Activated CD8-positive, alpha-beta T cell treated with anti-CD3 and anti-CD28 coated beads for 36 hours (primary cell): ENCODE data around the gene VSIG8. TPM values are rescaled to one million over a fixed set of nuclear protein-coding genes. Genes with fewer than 3 reads are reported as not detected.

Source experiments
- ATAC-seq: fragments of 200-7000 bp; cut with Tn5 transposase; one replicate; pipeline ENCODE4 v1.10.0; 2021; ENCODE audit warnings: mild to moderate bottlenecking, moderate library complexity
- CTCF ChIA-PET: fragments of 350-600 bp; sonication (Branson Sonifier 250); formaldehyde crosslinking; loops from one replicate; lab custom pipeline; 2021; ENCODE audit warnings: antibody characterized with exemption; lab: Charles Lee
- POLR2A ChIA-PET: fragments of 350-600 bp; sonication (Branson Sonifier 250); formaldehyde crosslinking; loops from one replicate; lab custom pipeline; 2021; ENCODE audit warnings: antibody characterized with exemption; lab: Charles Lee
- DNase-seq: peaks from one replicate; pipeline ENCODE4 v3.0.0-alpha.2; 2020
- H3K27ac Mint-ChIP-seq: one replicate; pipeline ENCODE4 v1.8.0; 2021; ENCODE audit warnings: mild to moderate bottlenecking, mixed read lengths
- H3K27me3 Mint-ChIP-seq: one replicate; pipeline ENCODE4 v1.8.0; 2021; ENCODE audit warnings: mixed read lengths
- H3K36me3 Mint-ChIP-seq: one replicate; pipeline ENCODE4 v1.8.0; 2021; ENCODE audit warnings: low read depth, mixed read lengths
- H3K4me1 Mint-ChIP-seq: one replicate; pipeline ENCODE4 v1.8.0; 2021; ENCODE audit warnings: low read depth, mixed read lengths
- H3K4me3 Mint-ChIP-seq: one replicate; pipeline ENCODE4 v1.8.0; 2021; ENCODE audit warnings: mild to moderate bottlenecking, moderate library complexity, mixed read lengths
- H3K9me3 Mint-ChIP-seq: one replicate; pipeline ENCODE4 v1.8.0; 2021; ENCODE audit warnings: mixed read lengths
- CTCF ChIP-seq: fragments of 200-600 bp; IDR thresholded peaks from one replicate; pipeline ENCODE4 v1.8.0; 2022; ENCODE audit warnings: antibody characterized with exemption, mild to moderate bottlenecking
- intact Hi-C: fragments of 100-400 bp; cut with micrococcal nuclease; formaldehyde crosslinking; loops from one replicate; pipeline ENCODE4 v1.10.0; 2022
- total RNA-seq, 2 experiments: library from RNA; stranded (reverse); gene quantifications; one replicate each; pipeline ENCODE4 v1.2.3, GENCODE V29; 2021

The VSIG8 gene
- total RNA-seq, 2 experiments from 2014 or later, result not detected

DNA sequence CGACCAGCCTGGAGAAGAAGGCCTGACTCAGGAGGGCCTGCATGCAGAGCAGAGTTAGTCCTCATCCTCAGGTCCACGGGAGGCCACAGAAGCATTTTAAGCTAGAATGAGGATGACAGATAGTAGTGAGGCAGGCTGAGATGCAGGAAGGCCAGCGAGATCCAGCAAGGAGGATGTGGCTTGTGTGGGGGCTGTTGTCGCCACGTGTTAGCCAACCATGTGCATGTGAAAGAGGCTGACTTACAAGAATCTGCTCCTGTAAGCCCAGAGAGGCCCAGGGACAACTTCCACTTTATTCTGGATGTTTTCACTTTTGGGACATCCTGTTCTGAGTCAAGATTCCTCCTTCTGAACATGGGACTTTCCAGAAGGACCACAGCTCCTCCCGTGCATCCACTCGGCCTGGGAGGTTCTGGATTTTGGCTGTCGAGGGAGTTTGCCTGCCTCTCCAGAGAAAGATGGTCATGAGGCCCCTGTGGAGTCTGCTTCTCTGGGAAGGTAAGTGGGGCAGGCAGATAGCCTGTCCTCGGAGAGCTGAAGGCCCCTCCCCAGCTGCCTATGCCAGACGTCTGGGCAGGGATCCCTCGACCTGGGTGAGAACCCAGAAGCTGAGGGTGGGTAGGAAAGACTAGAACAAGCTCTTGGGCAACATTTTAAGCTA, 35.9 kb downstream of the VSIG8 start, which contains the start of gene SLAMF8:
Gene SLAMF8, plus strand, starts transcription at position 433 of the 661 bp plus-strand sequence. Its CDS starts 26 bp downstream, at position 459.
- peak within 1 kb of the TSS; percentile 51 for H3K4me3 Mint-ChIP-seq
- peaks cover 53% of the 10 kb centered on the region for H3K4me1 Mint-ChIP-seq
- H3K36me3 Mint-ChIP-seq, result peaks cover 3% of the 10 kb centered on the region
- no peak for TF ChIP-seq CTCF
- no peaks in the 10 kb centered on the region for H3K27me3 Mint-ChIP-seq
- ATAC-seq (peak; percentile 75), DNase-seq (peak; percentile 90)
- H3K9me3 Mint-ChIP-seq, result peaks cover 4% of the 10 kb centered on the region
- intact Hi-C loops, result no loop called here
- ChIA-PET CTCF (interaction anchor here (0.6 to 2.0 kb wide), 6 partner anchors 28 to 181 kb away, joined by 3 to 8 read pairs (median 4); partner anchors contain the start of gene DUSP23), POLR2A (interaction anchor here (0.7 to 2.1 kb wide), 5 partner anchors 18 to 99 kb away, joined by 3 to 10 read pairs (median 5); partner anchors contain the start of gene TAGLN2)
- peak within 1 kb of the TSS; percentile 88 for H3K27ac Mint-ChIP-seq

DNA sequence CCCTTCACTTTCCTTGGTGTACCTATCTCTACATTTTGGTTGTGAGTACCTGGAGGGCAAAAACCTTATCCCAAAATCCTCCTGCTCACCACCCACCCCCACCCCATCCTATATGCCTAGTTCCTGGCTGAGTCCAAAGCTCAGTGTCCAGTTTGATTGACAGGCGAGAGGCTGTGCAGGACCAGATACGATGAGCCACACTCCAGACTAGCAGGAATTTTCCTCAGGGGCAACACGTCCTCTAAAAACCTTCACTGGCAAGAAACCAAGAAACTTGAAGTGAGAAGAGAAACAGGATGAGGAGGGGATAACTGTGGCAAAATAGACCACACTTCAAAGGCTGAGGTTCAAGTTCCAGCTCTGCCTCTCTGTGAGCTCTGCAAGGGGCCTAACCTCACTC, 36.9 kb downstream of the VSIG8 start:
- DNase-seq (no peak), ATAC-seq (peak; percentile 2)
- H3K27me3 Mint-ChIP-seq, result no peaks in the 10 kb centered on the region
- H3K27ac Mint-ChIP-seq, result peak overlapping the region; percentile 88
- H3K4me3 Mint-ChIP-seq, result no peak overlapping the region
- CTCF ChIA-PET, result interaction anchor here (1.3 kb wide), 1 partner anchor 65 kb away, joined by 4 read pairs; no protein-coding TSS in a partner anchor
- POLR2A ChIA-PET, result interaction anchor here (2.1 kb wide), 1 partner anchor 97 kb away, joined by 10 read pairs; no protein-coding TSS in a partner anchor
- H3K36me3 Mint-ChIP-seq, result peaks cover 3% of the 10 kb centered on the region
- H3K9me3 Mint-ChIP-seq, result peaks cover 4% of the 10 kb centered on the region
- TF ChIP-seq CTCF, result no peak
- H3K4me1 Mint-ChIP-seq, result peaks cover 53% of the 10 kb centered on the region
- intact Hi-C loops, result no loop called here

DNA sequence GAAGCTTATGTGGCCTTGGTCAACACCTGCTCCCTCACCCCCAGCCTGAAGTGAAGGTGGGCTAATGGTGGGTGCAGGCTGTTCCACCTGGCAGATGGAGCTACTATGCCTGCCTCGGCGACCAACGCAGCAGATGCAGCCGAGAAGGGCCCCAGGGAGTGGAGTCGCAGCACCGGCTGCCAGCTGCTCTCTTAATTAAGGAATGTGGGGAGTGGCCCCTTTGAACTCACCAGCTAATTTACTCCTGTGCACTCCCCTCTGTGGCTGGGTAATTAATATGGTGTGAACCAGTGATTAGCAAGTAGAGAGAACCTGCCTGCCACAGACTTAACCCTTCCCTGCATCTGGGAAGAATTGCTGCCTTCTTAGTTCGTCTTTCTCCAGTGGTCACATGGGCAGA, 39.1 kb downstream of the VSIG8 start:
- Mint-ChIP-seq H3K4me3 (no peak overlapping the region), H3K9me3 (peaks cover 4% of the 10 kb centered on the region), H3K27me3 (no peaks in the 10 kb centered on the region), H3K4me1 (peaks cover 48% of the 10 kb centered on the region), H3K36me3 (peaks cover 3% of the 10 kb centered on the region), H3K27ac (no peak overlapping the region)
- no peak for DNase-seq
- no peak for TF ChIP-seq CTCF
- ChIA-PET CTCF (interaction anchor here (1.2 to 1.4 kb wide), 3 partner anchors 10 to 24 kb away, joined by 3 to 6 read pairs (median 3); no protein-coding TSS in a partner anchor), POLR2A (no interaction called here)
- intact Hi-C loops, result no loop called here
- ATAC-seq, result no peak

DNA sequence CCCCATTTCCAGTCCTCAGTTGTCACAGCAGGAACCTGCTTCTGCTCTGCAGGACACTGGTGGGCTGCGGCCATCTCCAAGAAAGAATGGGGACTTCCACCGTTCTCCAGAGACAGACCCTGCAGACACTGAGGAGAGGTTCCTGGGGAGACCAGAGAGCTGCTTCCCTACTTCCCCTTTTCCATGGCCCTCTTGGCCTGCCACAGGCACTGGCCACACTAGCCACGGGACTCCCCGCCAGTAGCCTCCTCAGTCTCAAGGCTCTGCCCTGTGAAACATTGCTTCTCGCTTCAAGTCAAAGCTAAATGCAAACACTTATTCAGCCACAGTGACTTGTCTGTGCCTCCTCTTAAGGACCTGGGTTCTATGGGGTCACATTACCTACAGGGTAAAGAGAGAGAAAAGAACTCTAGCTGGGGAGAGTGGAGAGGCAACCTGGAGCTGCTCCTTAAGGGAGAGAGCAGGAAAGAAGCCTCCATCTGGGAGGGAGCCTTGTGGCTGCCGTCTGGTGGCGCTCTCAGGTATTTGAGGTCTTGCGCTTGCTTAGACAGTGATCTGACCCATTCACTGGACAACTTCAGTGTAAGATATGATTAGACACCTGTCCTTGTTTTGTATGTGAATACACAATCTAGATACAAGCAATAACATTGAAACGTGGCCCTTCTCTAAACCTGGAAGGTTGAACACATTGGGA, 41.1 kb downstream of the VSIG8 start:
- POLR2A ChIA-PET, result no interaction called here
- no peak overlapping the region for H3K4me3 Mint-ChIP-seq
- H3K9me3 Mint-ChIP-seq, result no peaks in the 10 kb centered on the region
- intact Hi-C loops, result no loop called here
- ATAC-seq (no peak), DNase-seq (no peak)
- no peak overlapping the region for H3K27ac Mint-ChIP-seq
- H3K27me3 Mint-ChIP-seq, result no peaks in the 10 kb centered on the region
- peaks cover 32% of the 10 kb centered on the region for H3K4me1 Mint-ChIP-seq
- no peak for TF ChIP-seq CTCF
- H3K36me3 Mint-ChIP-seq, result peaks cover 3% of the 10 kb centered on the region
- CTCF ChIA-PET, result interaction anchor here (0.9 to 1.5 kb wide), 5 partner anchors 19 to 186 kb away, joined by 3 to 4 read pairs (median 3); partner anchors contain the start of gene FCRL6
